ENCODE data around the gene ST6GALNAC6.
"Not testable (repeated sequence)": the region's sequence is repeated elsewhere in the genome, so short reads cannot be mapped to it uniquely, and the experiment has no call there.

The ST6GALNAC6 gene

GRCh38 chr9:127887792-127888191, 11.6 kb downstream of the ST6GALNAC6 start:
- no peak for DNase-seq

GRCh38 chr9:127886401-127886972, 12.9 kb downstream of the ST6GALNAC6 start:
- DNase-seq = no peak

GRCh38 chr9:127885508-127886281, 13.7 kb downstream of the ST6GALNAC6 start:
- no peak for DNase-seq

DNA sequence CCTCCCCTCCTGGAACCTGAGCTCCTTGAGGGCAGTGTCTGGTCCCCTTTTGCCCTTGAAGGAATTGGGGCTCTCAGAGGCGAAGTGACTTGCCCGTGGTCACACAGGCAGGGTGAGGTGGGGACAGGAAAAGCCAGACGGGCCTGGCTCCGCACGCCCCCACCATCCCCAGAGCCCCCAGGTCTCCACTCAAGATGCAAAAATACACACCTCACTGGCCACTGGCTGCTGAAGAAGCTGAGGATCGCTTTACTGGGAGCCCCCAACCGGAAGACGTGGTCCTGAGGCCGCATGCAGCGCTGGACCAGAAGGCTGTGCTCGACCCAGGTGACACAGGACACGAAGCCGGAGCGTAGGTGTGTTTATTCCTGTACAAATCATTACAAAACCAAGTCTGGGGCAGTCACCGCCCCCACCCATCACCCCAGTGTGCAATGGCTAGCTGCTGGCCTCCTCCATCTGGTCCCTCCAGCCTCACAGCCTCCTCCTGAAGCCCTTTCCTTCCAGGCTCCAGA, 14.4 kb downstream of the ST6GALNAC6 start:
- DNase-seq = no peak

DNA sequence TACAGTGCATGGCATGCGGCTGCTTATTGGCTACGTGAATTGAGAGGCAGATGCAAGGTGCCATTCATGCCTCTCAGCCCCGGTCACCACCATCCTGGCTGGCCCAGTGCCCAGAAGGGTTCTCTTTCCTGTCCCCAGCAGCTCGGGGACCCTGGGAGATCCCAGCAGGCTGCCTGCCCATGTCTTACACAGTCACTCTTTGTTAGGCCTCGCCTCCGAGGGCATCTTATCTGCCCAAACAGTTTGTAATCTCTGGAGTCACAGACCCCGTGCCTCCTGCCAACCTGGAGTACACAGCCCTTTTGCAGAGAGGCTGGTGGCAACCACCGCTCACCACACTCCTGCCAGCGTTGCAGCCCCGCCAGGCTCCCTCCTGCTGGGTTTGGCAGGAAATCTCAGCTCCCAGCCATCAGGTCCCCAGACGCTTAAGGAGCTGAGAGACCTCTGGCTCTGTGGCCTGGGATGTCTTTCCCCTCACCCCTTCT, 14.9 kb downstream of the ST6GALNAC6 start:
- no peak for DNase-seq

DNA sequence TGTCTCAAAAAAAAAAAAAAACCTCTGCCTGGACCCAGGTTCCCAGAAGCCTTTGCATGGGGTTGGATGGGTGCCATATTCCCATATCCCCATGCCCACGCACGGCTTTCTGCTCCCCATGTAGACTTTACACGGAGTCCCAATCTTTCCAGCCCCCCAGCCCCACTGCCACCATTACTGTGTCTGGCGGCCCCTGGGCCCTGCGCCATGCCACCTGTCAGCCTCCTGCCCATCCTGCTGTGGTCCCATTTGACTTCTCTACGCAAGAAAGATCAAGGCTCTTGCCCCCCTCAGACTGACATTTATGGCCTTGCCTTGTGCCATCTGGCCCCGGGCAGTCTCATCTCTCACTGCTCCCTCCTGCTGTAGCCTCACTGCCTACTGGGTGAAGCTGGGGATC, 15.4 kb downstream of the ST6GALNAC6 start:
- no peak for DNase-seq

GRCh38 chr9:127881715-127882114, 17.7 kb downstream of the ST6GALNAC6 start:
- DNase-seq = not testable (repeated sequence)

DNA sequence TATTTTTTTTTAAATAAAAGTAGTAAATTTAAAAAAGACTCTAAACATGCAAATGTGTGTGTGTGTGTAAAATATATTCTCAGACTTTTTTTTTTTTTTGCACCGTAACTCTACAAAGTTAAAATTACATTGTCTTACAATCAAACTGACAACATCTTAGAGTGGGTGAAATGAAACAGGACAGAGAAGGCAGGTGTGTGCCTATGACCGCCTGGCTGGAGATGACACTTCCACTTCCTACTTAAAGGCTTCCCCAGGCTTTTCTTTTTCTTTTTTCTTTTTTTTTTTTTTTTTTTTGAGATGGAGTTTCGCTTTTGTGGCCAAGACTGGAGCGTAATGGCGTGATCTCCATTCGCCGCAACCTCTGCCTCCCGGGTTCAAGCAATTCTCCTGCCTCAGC, 19.3 kb downstream of the ST6GALNAC6 start:
- no peak for DNase-seq

DNA sequence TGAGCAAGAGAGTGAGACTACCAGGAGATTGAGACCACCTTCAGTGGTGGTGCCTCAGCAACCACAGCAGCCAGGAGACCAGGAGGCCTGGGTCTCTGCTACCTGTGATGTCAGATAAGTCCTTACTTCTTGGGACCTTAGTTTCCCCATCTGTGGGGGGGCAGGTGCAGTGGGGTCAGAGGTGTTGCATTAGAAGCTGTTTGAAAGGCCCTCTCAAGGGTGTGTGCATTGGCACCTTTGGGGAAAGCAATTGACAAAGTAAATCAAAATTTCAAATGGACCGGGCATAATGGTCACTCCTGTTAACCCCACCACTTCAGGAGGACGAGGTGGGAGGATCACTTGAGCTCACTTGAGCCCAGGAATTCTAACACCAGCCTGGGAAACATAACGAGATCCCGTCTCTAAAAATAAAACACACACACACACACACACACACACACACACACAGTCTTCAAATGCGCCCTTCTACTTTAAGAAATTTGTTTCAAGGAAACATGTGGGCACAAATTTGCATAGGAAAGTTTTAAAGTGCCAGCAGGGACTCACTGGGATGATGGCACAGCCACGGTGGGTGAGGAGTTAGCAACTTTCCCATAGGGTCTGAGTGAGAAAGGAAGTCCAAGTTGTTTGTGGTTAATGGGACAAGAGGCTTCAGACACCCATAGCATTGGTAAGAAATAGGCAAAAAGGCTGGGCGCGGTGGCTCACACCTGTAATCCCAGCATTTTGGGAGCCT, 20.6 kb downstream of the ST6GALNAC6 start:
- DNase-seq = no peak

- DNase-seq = no peak
Observed at GRCh38 chr9:127878001-127878651, 21.3 kb downstream of the ST6GALNAC6 start.

- no peak for DNase-seq
Observed at GRCh38 chr9:127877566-127877998, 21.8 kb downstream of the ST6GALNAC6 start, which contains the start of gene AK1. AK1 (minus strand) TSS chr9:127877675; CDS start chr9:127874617, 3,058 bp downstream.

GRCh38 chr9:127876764-127877562, 22.4 kb downstream of the ST6GALNAC6 start:
- DNase-seq = no peak

GRCh38 chr9:127876026-127876763, 23.2 kb downstream of the ST6GALNAC6 start:
- DNase-seq = no peak

DNA sequence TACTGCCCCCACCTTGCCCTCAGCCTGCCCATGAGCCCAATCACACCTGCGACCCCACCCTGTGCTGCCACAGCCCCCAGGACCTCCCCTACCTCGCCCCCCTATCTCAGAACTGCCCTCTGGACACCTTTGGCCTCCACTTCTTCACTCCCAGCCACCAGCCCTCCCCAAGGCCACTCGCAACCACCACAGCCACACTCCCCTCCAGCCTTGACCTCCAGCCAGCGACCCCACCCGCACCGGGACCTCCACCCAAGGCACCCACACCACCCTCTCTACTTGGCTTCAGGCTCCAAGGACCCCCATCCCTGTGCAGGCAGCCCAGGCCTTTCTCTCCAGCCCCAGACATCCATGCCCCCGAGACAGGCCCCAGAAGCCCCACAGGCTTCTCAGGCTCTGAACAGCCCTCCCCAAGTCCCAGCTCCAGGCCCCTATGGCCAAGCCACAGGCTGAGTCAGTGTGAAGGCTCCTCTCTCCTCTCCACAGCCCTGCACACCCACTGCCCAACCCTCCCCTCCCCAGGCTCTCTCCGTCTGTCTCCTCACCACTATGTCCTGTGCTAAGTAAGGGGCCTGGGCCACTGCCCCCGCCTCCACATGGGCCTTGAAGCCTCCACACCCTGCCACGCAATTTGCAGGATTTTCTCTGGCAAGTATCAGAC, 24.0 kb downstream of the ST6GALNAC6 start:
- DNase-seq = no peak

DNA sequence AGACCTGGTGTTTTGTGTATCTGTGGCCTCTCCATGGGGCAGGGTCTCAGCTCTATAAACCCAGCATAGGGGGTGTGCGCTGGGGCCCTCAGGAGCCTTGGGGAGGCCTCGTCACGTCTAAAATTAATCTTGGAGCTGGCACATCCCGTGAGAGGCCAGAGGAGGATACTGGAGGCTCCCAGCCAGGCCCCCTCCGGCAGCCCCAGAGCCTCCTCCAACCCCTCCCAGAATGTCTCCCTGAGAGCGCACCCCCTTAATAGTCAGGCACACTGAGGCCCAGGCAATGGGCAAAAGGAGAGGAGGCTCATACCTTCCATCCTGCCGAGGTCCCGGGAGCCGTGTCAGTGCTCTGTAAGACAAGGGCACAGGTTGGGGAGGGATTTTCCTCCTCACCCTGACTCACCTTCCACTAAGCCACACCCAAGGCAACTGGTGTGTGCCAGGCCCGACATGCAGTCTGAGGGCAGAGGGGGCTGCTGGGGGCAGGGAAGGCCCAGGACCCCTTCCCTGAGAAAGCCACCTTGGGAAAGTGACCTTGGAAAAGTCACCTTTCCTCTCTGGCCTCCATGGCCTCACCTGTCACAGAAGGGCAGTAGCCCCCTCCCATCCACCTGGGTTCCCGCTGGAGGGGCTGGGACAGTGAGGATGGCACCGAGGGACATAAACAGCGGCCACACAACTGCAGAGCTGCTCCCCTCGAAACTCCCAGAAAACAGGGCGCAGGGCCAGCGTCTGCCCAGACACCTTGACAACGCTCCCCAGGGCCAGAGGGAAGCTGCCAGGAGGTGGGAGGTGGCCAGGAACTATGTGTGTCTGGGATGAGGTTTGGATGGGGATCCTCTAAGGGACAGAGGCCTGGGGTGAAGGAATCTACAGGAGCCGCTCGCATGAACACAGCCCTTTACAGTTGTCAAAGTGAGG, 24.8 kb downstream of the ST6GALNAC6 start:
- DNase-seq = no peak

DNA sequence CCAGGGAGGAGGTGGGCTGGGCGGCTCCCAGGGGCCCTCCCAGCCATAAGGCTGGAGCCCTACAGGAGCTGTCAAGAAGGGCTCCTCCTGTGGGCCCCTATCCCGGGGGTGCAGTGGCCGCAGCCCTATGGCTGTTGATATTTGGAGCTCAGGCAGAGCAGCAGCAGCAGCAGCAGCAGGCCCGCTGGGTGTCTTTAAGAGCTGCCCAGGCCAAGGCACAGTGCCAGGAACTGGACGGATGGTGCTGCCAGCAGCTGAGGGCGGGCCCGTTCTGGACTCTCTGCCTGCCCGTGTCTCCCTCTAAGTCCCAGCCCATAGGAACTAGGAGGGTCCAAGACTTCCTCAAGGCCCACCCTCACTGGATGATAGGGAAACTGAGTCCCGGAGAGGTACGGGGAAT, 25.5 kb downstream of the ST6GALNAC6 start:
- no peak for DNase-seq

DNA sequence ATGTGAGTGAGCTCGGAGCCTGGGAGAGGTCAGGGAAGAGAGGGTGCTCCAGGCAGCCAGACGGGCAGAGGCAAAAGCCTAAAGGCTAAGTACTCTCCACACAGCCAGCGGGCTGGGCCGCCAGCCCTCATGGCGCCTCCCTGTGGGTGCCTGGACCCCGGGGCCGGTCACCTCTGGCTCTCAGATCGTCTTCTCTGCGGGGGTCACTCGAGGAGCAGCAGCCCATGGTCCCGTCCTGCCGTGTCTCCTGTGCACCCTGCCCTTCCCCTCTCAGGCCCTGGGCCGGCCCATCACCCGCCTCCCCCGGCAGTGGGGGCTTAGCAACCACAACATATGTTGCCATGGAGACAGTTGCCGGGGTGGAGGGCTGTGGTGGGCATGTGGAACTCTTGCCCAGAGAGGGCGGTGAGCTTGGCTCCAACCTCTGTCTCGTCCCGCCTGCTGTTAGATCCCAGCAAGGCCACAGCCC, 26.1 kb downstream of the ST6GALNAC6 start:
- no peak for DNase-seq

DNA sequence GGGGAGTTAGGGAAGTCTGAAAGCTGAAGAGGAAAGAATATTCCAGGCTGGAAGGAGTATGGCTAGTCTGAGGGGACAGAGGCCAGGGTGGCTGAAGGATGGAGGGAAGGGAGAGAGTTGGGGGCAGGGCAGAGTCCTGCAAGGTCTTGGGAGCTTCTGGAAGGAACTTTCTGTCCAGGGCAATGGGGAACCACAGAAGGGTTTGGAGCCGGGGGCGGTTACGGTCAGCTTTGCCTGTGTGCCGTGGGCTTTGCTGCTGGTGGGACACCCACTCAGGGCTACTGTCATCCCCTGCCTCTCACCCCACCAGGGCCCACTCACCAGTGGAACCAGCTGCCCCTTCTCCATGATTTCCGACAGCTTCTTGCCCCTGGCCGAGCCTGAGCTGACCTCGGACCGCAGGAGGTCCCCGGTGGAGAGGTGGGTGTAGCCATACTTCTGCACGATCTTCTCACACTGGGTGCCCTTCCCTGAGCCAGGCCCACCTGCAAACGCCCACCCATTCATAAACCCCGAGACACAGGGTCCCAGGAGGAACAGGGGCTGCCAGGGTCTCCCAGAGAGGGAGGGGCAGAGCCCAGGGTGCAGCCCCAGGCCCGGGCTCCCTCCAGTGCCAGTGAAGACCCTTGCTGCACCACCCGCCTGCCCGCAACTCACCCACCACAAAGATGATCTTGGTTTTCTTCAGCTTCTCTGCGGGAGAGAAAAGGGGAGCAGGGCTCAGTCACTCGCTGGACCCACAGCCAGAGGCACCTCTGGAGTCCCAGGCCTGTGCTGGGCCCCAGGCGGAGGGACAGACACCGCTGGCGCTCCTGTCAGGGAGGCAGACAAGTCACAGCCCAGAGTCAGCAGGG, 26.8 kb downstream of the ST6GALNAC6 start:
- DNase-seq = no peak
